Keratinocyte (primary cell): ENCODE measurements around the gene HOTAIR. TPM values are rescaled to one million over a fixed set of nuclear protein-coding genes. Genes with fewer than 3 reads are reported as not detected.

Experiments
- DNase-seq: peaks from one replicate; pipeline ENCODE4 v3.0.0-alpha.2; 2011; ENCODE audit warnings: low read depth, missing footprints, low spot score
- FAIRE-seq: peaks from 2 replicates; lab custom pipeline; 2011; peaks lifted over from hg19 to GRCh38; lab: Jason Lieb, UNC
- H2AFZ ChIP-seq: 2 replicates; pipeline ENCODE4 v1.6.0; 2012; ENCODE audit warnings: low read length, control low read depth, inconsistent platforms; ENCODE audit not compliant: control insufficient read depth
- H3K27ac ChIP-seq: 2 replicates; pipeline ENCODE4 v1.5.1; 2011; ENCODE audit warnings: low read length; ENCODE audit not compliant: control insufficient read depth, insufficient read depth
- H3K27me3 ChIP-seq: 3 replicates; pipeline ENCODE4 v1.6.0; 2011; ENCODE audit warnings: low read length; ENCODE audit not compliant: control insufficient read depth, insufficient read depth; ENCODE audit errors: extremely low read depth
- H3K36me3 ChIP-seq, 2 experiments: 2 replicates in 1 of 2; 3 replicates in 1 of 2; pipeline ENCODE4 v1.5.1; 2011; ENCODE audit warnings: low read length in 2 of 2, mild to moderate bottlenecking in 1 of 2; ENCODE audit not compliant: control insufficient read depth in 2 of 2, insufficient read depth in 2 of 2; ENCODE audit errors: extremely low read depth in 1 of 2
- H3K4me1 ChIP-seq: 3 replicates; pipeline ENCODE4 v1.5.1; 2011; ENCODE audit warnings: low read length; ENCODE audit not compliant: control insufficient read depth, insufficient read depth; ENCODE audit errors: extremely low read depth
- H3K4me2 ChIP-seq: 3 replicates; pipeline ENCODE4 v1.6.0; 2011; ENCODE audit warnings: low read depth, low read length; ENCODE audit not compliant: control insufficient read depth, insufficient read depth; ENCODE audit errors: extremely low read depth
- H3K4me3 ChIP-seq, 3 experiments: fragments of 200-600 bp in 1 of 3; sonication (generic) in 1 of 3; 2 replicates in 2 of 3; 3 replicates in 1 of 3; pipeline ENCODE4 v1.5.1; 2011 to 2016; ENCODE audit warnings: low read length in 3 of 3, mild to moderate bottlenecking in 3 of 3, control low read depth in 2 of 3, inconsistent platforms in 1 of 3, low read depth in 1 of 3, mixed read lengths in 1 of 3, mixed run types in 1 of 3, moderate library complexity in 1 of 3; ENCODE audit not compliant: control insufficient read depth in 2 of 3, insufficient read depth in 2 of 3; ENCODE audit errors: extremely low read depth in 1 of 3
- H3K79me2 ChIP-seq: 2 replicates; pipeline ENCODE4 v1.6.0; 2012; ENCODE audit warnings: low read length; ENCODE audit not compliant: control insufficient read depth, insufficient read depth
- H3K9ac ChIP-seq: 3 replicates; pipeline ENCODE4 v1.6.0; 2011; ENCODE audit warnings: low read length; ENCODE audit not compliant: control insufficient read depth, insufficient read depth; ENCODE audit errors: extremely low read depth
- H3K9me1 ChIP-seq: 3 replicates; pipeline ENCODE4 v1.6.0; 2011; ENCODE audit warnings: low read length; ENCODE audit not compliant: control insufficient read depth, insufficient read depth; ENCODE audit errors: extremely low read depth
- H3K9me3 ChIP-seq: 2 replicates; pipeline ENCODE4 v1.5.1; 2012; ENCODE audit warnings: low read depth, low read length; ENCODE audit not compliant: control insufficient read depth
- H4K20me1 ChIP-seq: 3 replicates; pipeline ENCODE4 v1.6.0; 2011; ENCODE audit warnings: low read length; ENCODE audit not compliant: control insufficient read depth, insufficient read depth; ENCODE audit errors: extremely low read depth
- EZH2 ChIP-seq: IDR thresholded peaks from one replicate; pipeline ENCODE4 v1.6.1; 2012; ENCODE audit warnings: inconsistent platforms, mild to moderate bottlenecking, low read length, moderate library complexity
- dilution Hi-C: fragments of 300-500 bp; cut with MboI; formaldehyde crosslinking; loops from one replicate; pipeline ENCODE4 v1.7.0; 2020; ENCODE audit warnings: low sequenced_read_pairs; ENCODE audit not compliant: extremely low pct_ligation_motif_present
- polyA plus RNA-seq, 5 experiments: library from polyadenylated mRNA; depleted of rRNA in 3 of 5; stranded (reverse) in 3 of 5; stranded (forward) in 1 of 5; unstranded in 1 of 5; fragments of >200 nt; gene quantifications; 1 replicate in 1 of 5; 2 replicates in 3 of 5; 3 replicates in 1 of 5; pipeline versions ENCODE4 v1.2.1 to v1.2.3, GENCODE V29; 2011 to 2012; ENCODE audit warnings: missing spikeins in 2 of 5, low read depth in 1 of 5, low replicate concordance in 1 of 5
- TF ChIP-seq, protein P1 (sequence below), 3 experiments: IDR thresholded peaks in 1 of 3; conservative IDR thresholded peaks in 1 of 3; optimal IDR thresholded peaks in 1 of 3; 2 replicates in 2 of 3; 3 replicates in 1 of 3; pipeline versions ENCODE3 to v1.5.1; 2011; ENCODE audit warnings: low read length in 3 of 3, mild to moderate bottlenecking in 3 of 3, moderate library complexity in 2 of 3, control low read depth in 1 of 3, inconsistent platforms in 1 of 3; ENCODE audit not compliant: insufficient read depth in 2 of 3; ENCODE audit errors: extremely low read depth in 1 of 3

The HOTAIR gene
- polyA plus RNA-seq, 1 donor (not counting 4 experiments of a cell fraction or from before 2014, with no cell fraction given), result 4.0 TPM

DNA sequence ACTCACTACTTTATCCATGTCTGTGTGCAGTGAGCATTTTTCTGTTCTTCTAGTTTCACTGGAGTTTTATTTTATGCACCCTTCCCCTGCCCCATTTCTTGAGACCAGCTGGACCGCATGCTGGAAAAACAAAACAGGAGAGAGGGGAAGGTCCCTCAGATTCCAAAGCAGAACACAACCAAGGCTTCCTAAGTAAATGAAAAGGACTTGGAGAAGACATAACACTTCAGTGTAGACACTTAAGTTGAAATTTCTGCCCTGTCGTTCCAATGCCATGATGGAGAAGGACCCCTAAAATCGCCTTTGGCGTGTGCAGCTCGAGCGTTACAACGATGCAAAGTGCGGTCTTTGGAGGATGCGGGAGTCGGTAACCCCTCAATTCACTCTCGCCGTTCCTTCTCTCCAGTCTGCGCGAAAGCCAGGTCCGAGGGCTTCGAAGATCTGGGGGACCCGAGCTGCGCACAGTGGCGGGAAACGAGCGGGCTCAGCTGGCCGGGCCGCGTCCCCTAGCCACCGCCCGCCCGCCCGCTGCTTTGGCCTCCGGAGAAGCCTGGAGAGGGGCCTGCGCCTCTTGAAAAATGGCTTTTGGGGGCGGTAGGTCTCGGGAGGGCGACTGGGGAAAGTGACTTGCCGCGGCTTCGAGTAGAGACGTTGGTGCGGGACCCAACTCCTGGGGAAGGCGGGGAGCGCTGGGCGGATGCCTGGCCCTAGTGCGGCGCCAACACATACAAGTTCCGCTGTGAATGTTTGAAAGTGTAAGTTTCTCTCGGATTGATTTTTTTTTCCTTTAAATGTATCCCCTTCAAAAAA, 47.3 kb downstream of the HOTAIR start:
- no peak overlapping the region for H3K27ac ChIP-seq
- H2AFZ ChIP-seq, result no peak overlapping the region
- H3K79me2 ChIP-seq, result no peaks in the 10 kb centered on the region
- dilution Hi-C loops, result loop anchor here (25.0 kb wide), 1 partner anchor 165 kb away; the partner anchor contains the start of gene CISTR
- no peaks in the 10 kb centered on the region for H3K9me3 ChIP-seq
- FAIRE-seq, result no peak
- H3K4me1 ChIP-seq, result no peaks in the 10 kb centered on the region
- H4K20me1 ChIP-seq, result no peaks in the 10 kb centered on the region
- H3K4me3 ChIP-seq, result no peak overlapping the region
- H3K4me2 ChIP-seq, result peak overlapping the region; percentile 16
- no peaks in the 10 kb centered on the region for H3K9me1 ChIP-seq
- peaks cover 67% of the 10 kb centered on the region for H3K27me3 ChIP-seq
- no peaks in the 10 kb centered on the region for H3K36me3 ChIP-seq
- no peak for TF ChIP-seq EZH2
- TF ChIP-seq, protein P1, sequence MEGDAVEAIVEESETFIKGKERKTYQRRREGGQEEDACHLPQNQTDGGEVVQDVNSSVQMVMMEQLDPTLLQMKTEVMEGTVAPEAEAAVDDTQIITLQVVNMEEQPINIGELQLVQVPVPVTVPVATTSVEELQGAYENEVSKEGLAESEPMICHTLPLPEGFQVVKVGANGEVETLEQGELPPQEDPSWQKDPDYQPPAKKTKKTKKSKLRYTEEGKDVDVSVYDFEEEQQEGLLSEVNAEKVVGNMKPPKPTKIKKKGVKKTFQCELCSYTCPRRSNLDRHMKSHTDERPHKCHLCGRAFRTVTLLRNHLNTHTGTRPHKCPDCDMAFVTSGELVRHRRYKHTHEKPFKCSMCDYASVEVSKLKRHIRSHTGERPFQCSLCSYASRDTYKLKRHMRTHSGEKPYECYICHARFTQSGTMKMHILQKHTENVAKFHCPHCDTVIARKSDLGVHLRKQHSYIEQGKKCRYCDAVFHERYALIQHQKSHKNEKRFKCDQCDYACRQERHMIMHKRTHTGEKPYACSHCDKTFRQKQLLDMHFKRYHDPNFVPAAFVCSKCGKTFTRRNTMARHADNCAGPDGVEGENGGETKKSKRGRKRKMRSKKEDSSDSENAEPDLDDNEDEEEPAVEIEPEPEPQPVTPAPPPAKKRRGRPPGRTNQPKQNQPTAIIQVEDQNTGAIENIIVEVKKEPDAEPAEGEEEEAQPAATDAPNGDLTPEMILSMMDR (optimal IDR thresholded peaks at IDR 0.05 in 1 of 3, IDR thresholded peaks at IDR 0.05 in 1 of 3, conservative IDR thresholded peaks at IDR 0.05 in 1 of 3; ENCODE audit: extremely low read depth in 1 of 3, insufficient read depth in 2 of 3, low read length in 3 of 3), result no peak
- H3K9ac ChIP-seq, result no peak overlapping the region
- no peak for DNase-seq

DNA sequence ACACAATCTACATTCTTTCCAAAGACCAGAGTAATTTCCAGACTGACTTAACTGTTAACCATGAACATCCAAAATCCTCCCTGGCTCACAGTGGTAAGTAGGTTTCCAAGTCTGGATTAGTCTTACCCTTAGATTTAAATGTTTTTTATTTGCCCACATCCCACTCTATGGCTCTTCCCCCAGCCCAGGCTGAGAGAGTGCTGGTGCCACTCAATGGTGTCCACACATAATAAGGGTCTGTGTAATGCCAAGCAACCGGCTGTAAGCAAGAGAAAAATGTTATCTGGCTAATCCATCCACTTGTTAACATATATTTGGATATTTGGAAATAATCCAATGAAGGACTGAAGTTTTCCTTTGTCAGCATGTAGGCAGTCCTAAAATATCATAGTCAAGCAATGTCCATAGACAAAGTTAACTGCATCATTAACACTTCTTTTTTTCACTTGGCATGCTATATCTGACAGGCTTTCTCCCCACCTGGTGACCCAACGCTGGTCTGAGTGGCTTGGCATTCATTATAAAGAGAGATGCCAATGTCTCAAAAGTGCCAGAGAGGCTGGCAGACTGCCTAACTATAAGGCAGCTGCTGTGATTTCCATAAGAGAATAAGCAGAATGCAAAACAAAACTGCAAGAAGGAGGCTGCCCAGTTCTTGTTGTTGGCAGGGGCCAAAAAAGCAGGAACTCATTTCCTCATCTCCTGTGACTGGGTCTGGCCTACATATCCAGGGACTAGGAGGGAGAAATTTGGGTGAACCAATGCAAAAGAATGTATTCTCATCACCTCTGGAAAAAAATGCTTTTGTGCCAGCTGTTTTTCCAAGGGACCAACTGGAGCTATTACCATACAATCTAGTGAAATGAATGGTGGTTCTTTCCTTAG, 50.0 kb downstream of the HOTAIR start:
- dilution Hi-C loops, result loop anchor here (25.0 kb wide), 1 partner anchor 162 kb away; the partner anchor contains the start of gene CISTR
- Histone ChIP-seq H3K9ac (no peak overlapping the region), H3K4me3 (no peak overlapping the region), H3K4me1 (no peaks in the 10 kb centered on the region), H3K79me2 (no peaks in the 10 kb centered on the region), H3K36me3 (no peaks in the 10 kb centered on the region), H4K20me1 (no peaks in the 10 kb centered on the region), H3K9me3 (no peaks in the 10 kb centered on the region), H2AFZ (no peak overlapping the region), H3K27me3 (peaks cover 43% of the 10 kb centered on the region), H3K27ac (no peak overlapping the region), H3K9me1 (no peaks in the 10 kb centered on the region), H3K4me2 (no peak overlapping the region)
- TF ChIP-seq, protein P1 (optimal IDR thresholded peaks at IDR 0.05 in 1 of 3, IDR thresholded peaks at IDR 0.05 in 1 of 3, conservative IDR thresholded peaks at IDR 0.05 in 1 of 3; ENCODE audit: extremely low read depth in 1 of 3, insufficient read depth in 2 of 3, low read length in 3 of 3), result no peak
- no peak for TF ChIP-seq EZH2
- no peak for DNase-seq
- no peak for FAIRE-seq
